HG02943 (cell line): ENCODE measurements around the gene GALNT7.
"Not testable (repeated sequence)": the region's sequence is repeated elsewhere in the genome, so short reads cannot be mapped to it uniquely, and the experiment has no call there.

Source experiments
- ATAC-seq: cut with Tn5 transposase; IDR thresholded peaks from one replicate; pipeline ENCODE4 v1.9.1; 2021; ENCODE audit warnings: mild to moderate bottlenecking, low read depth, moderate library complexity; ENCODE audit not compliant: unreplicated experiment

GALNT7 gene

GRCh38 chr4:173192375-173193162, 24.0 kb downstream of the GALNT7 start:
- no peak for ATAC-seq

- no peak for ATAC-seq
These were observed 25.5 kb downstream of the GALNT7 start for GRCh38 chr4:173194157-173194556.

GRCh38 chr4:173195109-173195508, 26.5 kb downstream of the GALNT7 start:
- no peak for ATAC-seq

- ATAC-seq, result no peak
These were observed 30.9 kb downstream of the GALNT7 start for GRCh38 chr4:173199553-173199952.

GRCh38 chr4:173200103-173200884, 31.7 kb downstream of the GALNT7 start:
- no peak for ATAC-seq

- no peak for ATAC-seq
These were observed 33.8 kb downstream of the GALNT7 start for GRCh38 chr4:173202395-173202794.

GRCh38 chr4:173205656-173206055, 37.0 kb downstream of the GALNT7 start:
- no peak for ATAC-seq

- no peak for ATAC-seq
These were observed 39.8 kb downstream of the GALNT7 start for GRCh38 chr4:173208420-173208819.

- no peak for ATAC-seq
These were observed 42.6 kb downstream of the GALNT7 start for GRCh38 chr4:173211222-173211621.

- ATAC-seq, result no peak
These were observed 43.2 kb downstream of the GALNT7 start for GRCh38 chr4:173211838-173212237.

- no peak for ATAC-seq
These were observed 43.8 kb downstream of the GALNT7 start for GRCh38 chr4:173212379-173212778.

GRCh38 chr4:173213296-173213695, 44.7 kb downstream of the GALNT7 start:
- no peak for ATAC-seq

- no peak for ATAC-seq
These were observed 45.6 kb downstream of the GALNT7 start for GRCh38 chr4:173214231-173214630.

GRCh38 chr4:173214661-173215060, 46.0 kb downstream of the GALNT7 start:
- no peak for ATAC-seq

GRCh38 chr4:173217075-173217474, 48.5 kb downstream of the GALNT7 start:
- ATAC-seq, result no peak

GRCh38 chr4:173217727-173218126, 49.1 kb downstream of the GALNT7 start:
- no peak for ATAC-seq

GRCh38 chr4:173218411-173219125, 50.0 kb downstream of the GALNT7 start:
- ATAC-seq, result no peak

- ATAC-seq, result not testable (repeated sequence)
These were observed 50.5 kb downstream of the GALNT7 start for GRCh38 chr4:173219126-173219437.

- no peak for ATAC-seq
These were observed 55.1 kb downstream of the GALNT7 start for GRCh38 chr4:173223743-173224142.

GRCh38 chr4:173226401-173226888, 57.8 kb downstream of the GALNT7 start:
- ATAC-seq, result no peak

- no peak for ATAC-seq
These were observed 59.1 kb downstream of the GALNT7 start for GRCh38 chr4:173227756-173228155.
